Prostate gland (tissue), 2 donors: Measurements from ENCODE around the gene KRT76. TPM values are rescaled to one million over a fixed set of nuclear protein-coding genes. Genes with fewer than 3 reads are reported as not detected.

ENCODE experiments used
- DNase-seq: peaks from one replicate; pipeline ENCODE4 v3.0.0-alpha.2; 2019; ENCODE audit warnings: low spot score
- H3K27ac ChIP-seq, 2 donors: fragments of 200-600 bp; sonication (generic); 2 replicates each; pipeline ENCODE4 v1.5.1; 2017 to 2019
- H3K27me3 ChIP-seq: fragments of 200-600 bp; sonication (generic); replicated peaks from 2 replicates; pipeline ENCODE4 v1.5.1; 2019; ENCODE audit not compliant: insufficient read depth
- H3K36me3 ChIP-seq, 2 donors: fragments of 200-600 bp; sonication (generic); 1 replicate in 1 of 2; 2 replicates in 1 of 2; pipeline versions ENCODE4 v1.5.1 to v1.8.1; 2017 to 2019
- H3K4me1 ChIP-seq: fragments of 200-600 bp; sonication (generic); replicated peaks from 2 replicates; pipeline ENCODE4 v1.5.1; 2019
- H3K4me3 ChIP-seq, 2 donors: fragments of 200-600 bp; sonication (generic); 2 replicates each; pipeline ENCODE4 v1.5.1; 2017 to 2019
- H3K9me3 ChIP-seq: fragments of 200-600 bp; sonication (generic); 2 replicates; pipeline ENCODE4 v1.5.1; 2017
- POLR2A ChIP-seq: fragments of 450-650 bp; IDR thresholded peaks from one replicate; pipeline ENCODE4 v1.6.1; 2016; ENCODE audit warnings: antibody characterized with exemption, mild to moderate bottlenecking
- POLR2AphosphoS5 ChIP-seq: sonication (generic); formaldehyde crosslinking; IDR thresholded peaks from one replicate; pipeline ENCODE4 v1.6.1; 2017; ENCODE audit warnings: antibody characterized with exemption
- WGBS: methylation state at CpG from one replicate; pipeline ENCODE4 v1.1.5; 2018; 5-methylcytosine and 5-hydroxymethylcytosine counted together
- intact Hi-C: fragments of 100-400 bp; cut with DNase I; formaldehyde crosslinking; loops from one replicate; pipeline ENCODE4 v1.14.2; 2022
- total RNA-seq, 2 donors: library from RNA; depleted of rRNA; stranded (reverse); fragments of >200 nt; gene quantifications; one replicate each; pipeline ENCODE4 v1.1.0, GENCODE V29; 2016
- TF ChIP-seq, protein P1 (sequence below), 4 experiments: fragments of 200-600 bp in 2 of 4; fragments of 450-650 bp in 2 of 4; sonication (generic) in 2 of 4; IDR thresholded peaks; 1 replicate in 3 of 4; 2 replicates in 1 of 4; pipeline ENCODE4 v1.5.1; 2016 to 2019; ENCODE audit warnings: antibody characterized with exemption in 4 of 4, mild to moderate bottlenecking in 2 of 4, moderate library complexity in 2 of 4

Gene KRT76
- total RNA-seq, 2 donors from 2014 or later = not detected

DNA sequence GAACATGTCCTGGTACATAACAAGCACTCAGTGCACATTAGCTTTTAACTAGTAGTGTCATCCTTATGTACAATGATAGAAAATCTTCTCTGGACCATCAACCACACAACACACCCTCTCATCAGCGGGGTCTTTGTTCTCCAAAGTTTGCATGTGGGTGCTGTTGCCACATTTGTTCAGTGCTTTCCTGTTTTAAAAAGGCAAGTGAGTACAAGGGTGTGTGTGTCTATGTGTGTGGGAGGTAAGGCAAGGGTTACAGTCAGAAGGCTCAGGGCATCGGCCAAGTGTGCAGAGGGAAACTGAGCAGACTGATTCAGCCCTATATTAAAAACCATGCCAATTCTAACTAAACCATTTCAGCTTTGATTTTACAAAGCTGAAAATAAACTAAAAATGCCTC lies 17.9 kb downstream of the KRT76 start:
- H3K4me3 ChIP-seq = no peak overlapping the region
- no peaks in the 10 kb centered on the region for H3K4me1 ChIP-seq
- H3K9me3 ChIP-seq = no peaks in the 10 kb centered on the region
- TF ChIP-seq POLR2A (no peak), POLR2AphosphoS5 (no peak)
- TF ChIP-seq, protein P1, sequence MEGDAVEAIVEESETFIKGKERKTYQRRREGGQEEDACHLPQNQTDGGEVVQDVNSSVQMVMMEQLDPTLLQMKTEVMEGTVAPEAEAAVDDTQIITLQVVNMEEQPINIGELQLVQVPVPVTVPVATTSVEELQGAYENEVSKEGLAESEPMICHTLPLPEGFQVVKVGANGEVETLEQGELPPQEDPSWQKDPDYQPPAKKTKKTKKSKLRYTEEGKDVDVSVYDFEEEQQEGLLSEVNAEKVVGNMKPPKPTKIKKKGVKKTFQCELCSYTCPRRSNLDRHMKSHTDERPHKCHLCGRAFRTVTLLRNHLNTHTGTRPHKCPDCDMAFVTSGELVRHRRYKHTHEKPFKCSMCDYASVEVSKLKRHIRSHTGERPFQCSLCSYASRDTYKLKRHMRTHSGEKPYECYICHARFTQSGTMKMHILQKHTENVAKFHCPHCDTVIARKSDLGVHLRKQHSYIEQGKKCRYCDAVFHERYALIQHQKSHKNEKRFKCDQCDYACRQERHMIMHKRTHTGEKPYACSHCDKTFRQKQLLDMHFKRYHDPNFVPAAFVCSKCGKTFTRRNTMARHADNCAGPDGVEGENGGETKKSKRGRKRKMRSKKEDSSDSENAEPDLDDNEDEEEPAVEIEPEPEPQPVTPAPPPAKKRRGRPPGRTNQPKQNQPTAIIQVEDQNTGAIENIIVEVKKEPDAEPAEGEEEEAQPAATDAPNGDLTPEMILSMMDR (IDR thresholded peaks at IDR 0.05) = no peak
- intact Hi-C loops = no loop called here
- no peaks in the 10 kb centered on the region for H3K36me3 ChIP-seq
- no peak for DNase-seq
- 34% methylated on average over 2 of the region's 2 CpGs for WGBS
- H3K27ac ChIP-seq = no peak overlapping the region
- H3K27me3 ChIP-seq = no peaks in the 10 kb centered on the region

DNA sequence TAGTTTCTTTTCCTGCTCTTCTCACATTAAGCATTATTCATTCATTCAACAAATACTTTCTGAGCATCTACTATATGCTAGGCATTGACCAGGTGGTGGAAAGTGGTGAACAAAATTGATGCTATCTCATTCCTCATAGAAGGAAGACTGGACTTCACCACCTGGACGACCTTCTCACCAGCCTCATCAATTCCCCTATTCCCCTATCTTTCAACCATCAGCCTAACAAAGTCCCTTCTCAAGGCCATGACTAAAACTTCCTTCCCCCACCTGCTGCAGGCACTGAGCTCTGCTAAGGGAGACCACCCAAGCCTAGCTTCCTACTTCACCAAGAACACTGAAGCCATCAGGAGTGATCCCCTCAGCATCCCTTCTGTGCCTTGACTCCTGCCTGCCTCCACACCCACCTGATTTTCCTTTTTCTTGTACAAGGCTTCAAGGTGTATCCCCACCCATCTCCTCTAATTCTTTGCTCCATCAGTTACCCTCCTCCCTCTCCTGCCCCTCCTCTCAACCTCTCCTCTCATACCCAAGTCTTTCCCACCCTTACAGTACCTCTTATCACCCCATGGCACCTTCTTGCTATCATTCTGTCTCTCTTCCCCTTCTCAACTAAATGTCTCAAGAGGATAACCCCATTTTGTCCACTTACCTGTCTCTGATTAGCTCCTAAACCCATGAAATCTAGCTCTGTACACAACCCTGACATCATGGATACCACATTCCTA lies 19.5 kb downstream of the KRT76 start:
- Histone ChIP-seq H3K36me3 (no peaks in the 10 kb centered on the region), H3K27ac (no peak overlapping the region), H3K9me3 (no peaks in the 10 kb centered on the region), H3K4me3 (no peak overlapping the region), H3K27me3 (no peaks in the 10 kb centered on the region), H3K4me1 (no peaks in the 10 kb centered on the region)
- intact Hi-C loops = no loop called here
- WGBS = 43% methylated on average over 1 of the region's 1 CpG
- TF ChIP-seq, protein P1 (IDR thresholded peaks at IDR 0.05) = no peak
- no peak for TF ChIP-seq POLR2AphosphoS5
- no peak for TF ChIP-seq POLR2A
- no peak for DNase-seq

DNA sequence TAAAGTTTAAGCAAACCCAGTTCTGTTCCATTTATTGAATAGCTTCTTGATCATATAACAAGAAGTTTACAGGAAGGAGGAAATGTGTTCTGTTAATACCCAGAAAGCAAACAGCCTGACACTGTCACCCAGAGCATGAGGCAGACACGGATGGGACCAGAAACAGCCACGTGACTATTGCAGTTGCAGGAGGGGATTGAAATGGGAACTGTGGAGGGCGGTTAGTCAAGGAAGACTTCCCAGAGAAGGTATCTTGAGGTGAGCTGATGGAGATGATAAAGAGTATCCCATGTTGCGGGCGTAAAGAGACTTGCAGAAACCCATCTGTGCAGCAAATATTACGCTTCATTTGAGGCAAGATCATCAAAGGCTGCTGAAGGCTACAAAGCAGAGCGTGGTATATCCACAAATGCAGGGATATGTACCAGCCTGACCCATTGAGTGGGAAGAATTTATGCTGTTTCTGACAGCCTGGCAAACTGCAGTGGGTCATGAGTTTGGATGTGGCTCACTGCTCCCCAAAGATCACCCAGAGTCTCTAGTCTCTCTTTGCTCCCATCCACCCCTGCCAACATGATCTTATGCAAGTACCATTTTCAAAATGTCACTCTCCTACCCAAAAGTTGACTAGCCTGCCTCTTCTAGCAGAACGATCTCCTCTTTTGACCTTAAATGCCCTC lies 20.7 kb downstream of the KRT76 start:
- WGBS = 74% methylated on average over 8 of the region's 8 CpGs

DNA sequence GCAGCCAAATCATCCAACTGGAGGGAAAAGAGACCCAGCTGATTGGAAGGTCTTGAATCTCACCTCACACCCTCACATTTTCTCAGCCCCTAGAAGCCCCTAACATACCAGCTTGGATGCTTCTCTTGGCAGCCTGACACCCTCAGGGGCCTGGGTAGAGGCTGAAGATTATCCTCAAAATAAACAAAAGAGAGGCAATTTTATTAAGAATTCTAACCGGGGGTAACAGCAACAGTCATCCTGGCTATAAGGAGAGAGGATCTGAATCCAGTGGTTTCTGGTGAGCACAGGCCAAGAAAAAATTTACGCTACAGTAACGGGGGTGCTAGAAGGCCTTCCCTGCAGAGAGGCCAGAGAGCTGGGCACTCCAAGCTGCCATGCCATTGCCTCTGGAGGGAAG lies 21.6 kb downstream of the KRT76 start:
- DNase-seq = no peak
- H3K27me3 ChIP-seq = no peaks in the 10 kb centered on the region
- H3K27ac ChIP-seq = no peak overlapping the region
- WGBS = 75% methylated on average over 3 of the region's 3 CpGs
- H3K9me3 ChIP-seq = no peaks in the 10 kb centered on the region
- no peaks in the 10 kb centered on the region for H3K4me1 ChIP-seq
- TF ChIP-seq POLR2A (no peak), POLR2AphosphoS5 (no peak)
- TF ChIP-seq, protein P1 (IDR thresholded peaks at IDR 0.05) = no peak
- no peak overlapping the region for H3K4me3 ChIP-seq
- intact Hi-C loops = no loop called here
- H3K36me3 ChIP-seq = no peaks in the 10 kb centered on the region

More for the DNA sequence above, 20.7 kb downstream of the KRT76 start:
- Histone ChIP-seq H3K27ac (no peak overlapping the region), H3K9me3 (no peaks in the 10 kb centered on the region), H3K27me3 (no peaks in the 10 kb centered on the region), H3K4me1 (no peaks in the 10 kb centered on the region), H3K36me3 (no peaks in the 10 kb centered on the region), H3K4me3 (no peak overlapping the region)
- TF ChIP-seq POLR2A = no peak
- TF ChIP-seq, protein P1 (IDR thresholded peaks at IDR 0.05) = no peak
- TF ChIP-seq POLR2AphosphoS5 = no peak
- intact Hi-C loops = no loop called here
- no peak for DNase-seq

DNA sequence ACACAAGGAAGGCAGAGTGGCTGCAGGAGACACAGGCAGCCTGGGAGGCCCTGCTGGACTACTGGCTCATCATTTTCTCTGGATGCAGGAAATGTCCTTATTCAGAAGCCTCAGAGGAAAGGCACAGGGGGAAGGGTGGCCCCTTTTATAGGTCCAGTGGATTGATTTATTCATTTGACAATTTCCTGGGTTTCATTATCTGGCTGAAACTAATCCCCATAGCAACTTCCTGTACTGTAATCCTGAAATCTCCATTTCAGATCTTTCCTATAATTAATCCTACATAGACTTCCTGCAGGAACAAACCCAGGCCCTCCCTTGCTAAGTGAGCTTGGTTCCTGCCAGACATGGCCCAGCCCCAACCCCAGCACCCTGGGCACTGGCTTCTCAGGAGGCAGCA lies 23.0 kb downstream of the KRT76 start:
- Histone ChIP-seq H3K4me1 (no peaks in the 10 kb centered on the region), H3K36me3 (no peaks in the 10 kb centered on the region), H3K4me3 (no peak overlapping the region), H3K27me3 (no peaks in the 10 kb centered on the region), H3K9me3 (no peaks in the 10 kb centered on the region), H3K27ac (no peak overlapping the region)
- intact Hi-C loops = no loop called here
- TF ChIP-seq POLR2AphosphoS5 (no peak), POLR2A (no peak)
- TF ChIP-seq, protein P1 (IDR thresholded peaks at IDR 0.05) = no peak
- DNase-seq = no peak
